AG10803 (cell line): ENCODE measurements around the gene FLNB.

Experiments used
- DNase-seq: peaks from one replicate; pipeline ENCODE4 v3.0.0; 2010; ENCODE audit warnings: low read depth
- H3K4me3 ChIP-seq: 2 replicates; pipeline ENCODE4 v1.5.1; 2011; ENCODE audit warnings: mild to moderate bottlenecking, low read length, control low read depth
- CTCF ChIP-seq: conservative IDR thresholded peaks from 2 replicates; pipeline ENCODE4 v1.5.1; 2011; ENCODE audit warnings: mild to moderate bottlenecking, low read length, control low read depth, inconsistent platforms

The FLNB gene

GRCh38 chr3:58121183-58121582, 113.0 kb downstream of the FLNB start:
- TF ChIP-seq CTCF = no peak
- no peak for DNase-seq
- no peak overlapping the region for H3K4me3 ChIP-seq

DNA sequence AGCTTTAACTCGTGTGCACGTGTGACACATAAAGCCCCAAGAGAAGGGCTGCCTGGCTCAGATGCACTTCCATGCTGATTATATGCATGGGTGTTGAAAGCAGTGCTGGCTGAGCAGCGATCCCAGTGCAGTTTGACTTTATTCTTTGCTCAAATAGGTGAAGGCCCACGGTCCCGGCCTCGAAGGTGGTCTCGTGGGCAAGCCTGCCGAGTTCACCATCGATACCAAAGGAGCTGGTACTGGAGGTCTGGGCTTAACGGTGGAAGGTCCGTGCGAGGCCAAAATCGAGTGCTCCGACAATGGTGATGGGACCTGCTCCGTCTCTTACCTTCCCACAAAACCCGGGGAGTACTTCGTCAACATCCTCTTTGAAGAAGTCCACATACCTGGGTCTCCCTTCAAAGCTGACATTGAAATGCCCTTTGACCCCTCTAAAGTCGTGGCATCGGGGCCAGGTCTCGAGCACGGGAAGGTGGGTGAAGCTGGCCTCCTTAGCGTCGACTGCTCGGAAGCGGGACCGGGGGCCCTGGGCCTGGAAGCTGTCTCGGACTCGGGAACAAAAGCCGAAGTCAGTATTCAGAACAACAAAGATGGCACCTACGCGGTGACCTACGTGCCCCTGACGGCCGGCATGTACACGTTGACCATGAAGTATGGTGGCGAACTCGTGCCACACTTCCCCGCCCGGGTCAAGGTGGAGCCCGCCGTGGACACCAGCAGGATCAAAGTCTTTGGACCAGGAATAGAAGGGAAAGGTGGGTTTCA, 114.9 kb downstream of the FLNB start:
- no peak for DNase-seq
- no peak overlapping the region for H3K4me3 ChIP-seq
- no peak for TF ChIP-seq CTCF

- no peak for TF ChIP-seq CTCF
- DNase-seq = no peak
- no peak overlapping the region for H3K4me3 ChIP-seq
Measured at GRCh38 chr3:58124387-58124786, 116.2 kb downstream of the FLNB start.

DNA sequence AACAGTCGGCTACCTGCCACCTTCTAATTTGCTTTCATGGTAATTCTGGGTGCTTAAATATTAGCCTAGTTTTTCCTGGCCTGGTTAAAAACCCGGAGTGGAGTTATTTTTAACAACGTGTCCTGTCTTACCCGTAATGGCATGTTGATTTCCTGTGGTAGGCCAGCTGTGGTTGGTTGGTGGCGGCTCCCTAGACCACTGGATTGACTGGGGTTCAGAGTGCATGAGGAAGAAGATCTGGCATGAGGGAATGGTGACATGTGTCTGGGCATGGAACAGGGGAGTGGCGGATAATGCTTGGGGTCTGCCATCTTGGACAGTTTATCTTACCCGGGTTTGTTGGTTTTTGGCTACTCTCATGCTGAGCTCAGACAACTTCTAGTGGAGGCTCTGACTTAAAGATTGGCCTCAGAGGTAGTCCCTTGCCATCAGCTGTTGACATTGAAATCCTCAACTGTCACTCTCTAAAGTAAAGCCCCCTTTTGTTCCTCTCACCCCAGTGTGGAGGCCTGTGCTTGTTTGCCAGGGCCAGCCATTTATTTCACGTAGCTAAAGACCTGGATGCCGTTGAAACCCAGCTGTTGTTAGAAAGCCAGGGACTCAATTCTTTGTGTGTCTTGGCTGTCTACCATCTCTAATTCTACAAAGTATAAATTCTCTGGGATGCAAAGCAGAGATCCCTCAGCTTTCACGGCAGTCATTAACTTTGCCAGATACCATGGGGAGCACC, 121.0 kb downstream of the FLNB start:
- no peak for DNase-seq
- no peak for TF ChIP-seq CTCF
- no peak overlapping the region for H3K4me3 ChIP-seq

DNA sequence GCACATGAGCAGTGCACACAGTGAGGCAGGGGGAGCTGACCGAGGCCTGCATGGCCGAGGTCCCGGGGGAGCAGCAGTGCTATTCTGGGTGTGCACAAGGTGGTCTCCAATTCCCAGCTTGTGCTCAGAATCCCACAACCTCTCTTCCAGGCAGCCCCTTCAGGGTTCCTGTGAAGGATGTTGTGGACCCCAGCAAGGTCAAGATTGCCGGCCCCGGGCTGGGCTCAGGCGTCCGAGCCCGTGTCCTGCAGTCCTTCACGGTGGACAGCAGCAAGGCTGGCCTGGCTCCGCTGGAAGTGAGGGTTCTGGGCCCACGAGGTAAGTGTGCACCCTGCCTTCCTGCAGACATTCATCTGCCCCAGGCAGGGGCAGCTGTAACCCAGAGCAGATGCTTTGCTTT, 122.4 kb downstream of the FLNB start:
- DNase-seq = no peak
- TF ChIP-seq CTCF = no peak

DNA sequence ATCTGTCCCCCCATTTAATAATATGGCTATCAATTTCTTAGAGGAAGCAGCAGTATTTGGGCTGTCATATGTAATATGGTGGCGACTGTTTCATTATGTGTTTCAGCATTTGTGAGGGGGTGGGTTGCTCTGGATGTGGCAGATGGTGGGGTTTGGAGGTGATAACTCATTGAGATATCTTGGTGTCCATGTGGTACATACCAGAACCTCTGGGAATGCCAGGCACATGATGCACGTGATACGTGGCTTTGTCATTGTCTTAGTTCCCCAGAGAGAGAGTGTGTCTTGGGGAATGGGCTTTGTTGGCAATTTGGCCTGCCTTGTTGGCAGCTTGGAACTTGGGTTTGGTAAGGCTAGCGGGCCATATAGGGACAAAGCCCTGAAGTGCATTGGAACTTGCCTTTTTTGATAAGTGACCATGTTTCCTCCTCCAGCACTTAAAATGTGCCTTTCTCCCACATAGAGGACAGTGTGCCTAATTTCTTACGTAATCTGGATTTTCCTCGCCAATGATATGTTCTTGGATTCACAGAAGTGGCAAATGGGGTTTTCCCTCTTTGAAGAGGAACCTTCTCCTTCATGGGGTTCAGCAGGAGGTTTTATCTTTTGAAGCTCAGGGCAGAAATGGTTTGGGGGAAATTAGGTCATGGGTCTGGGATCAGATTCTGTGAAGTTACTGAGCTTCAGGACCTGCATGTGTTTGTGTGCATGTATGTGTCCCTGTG, 123.0 kb downstream of the FLNB start:
- DNase-seq = peak; percentile 5
- TF ChIP-seq CTCF = no peak
- H3K4me3 ChIP-seq = no peak overlapping the region

More for the DNA sequence above, 122.4 kb downstream of the FLNB start:
- no peak overlapping the region for H3K4me3 ChIP-seq
